GM12864 (cell line): ENCODE data around the gene ZNF678.
"Not testable (repeated sequence)": the region's sequence is repeated elsewhere in the genome, so short reads cannot be mapped to it uniquely, and the experiment has no call there.

Experiments used
- DNase-seq: peaks from one replicate; pipeline ENCODE4 v3.0.0-alpha.2; 2011; ENCODE audit warnings: low read depth
- H3K4me3 ChIP-seq: 2 replicates; pipeline ENCODE4 v1.5.1; 2011; ENCODE audit warnings: mild to moderate bottlenecking, low read depth, low read length, control low read depth
- TF ChIP-seq, protein P1 (sequence below): IDR thresholded peaks from 2 replicates; pipeline ENCODE4 v1.5.1; 2011; ENCODE audit warnings: low read depth, mild to moderate bottlenecking, moderate library complexity, low read length, control low read depth, inconsistent platforms; ENCODE audit errors: missing control alignments

ZNF678 gene

DNA sequence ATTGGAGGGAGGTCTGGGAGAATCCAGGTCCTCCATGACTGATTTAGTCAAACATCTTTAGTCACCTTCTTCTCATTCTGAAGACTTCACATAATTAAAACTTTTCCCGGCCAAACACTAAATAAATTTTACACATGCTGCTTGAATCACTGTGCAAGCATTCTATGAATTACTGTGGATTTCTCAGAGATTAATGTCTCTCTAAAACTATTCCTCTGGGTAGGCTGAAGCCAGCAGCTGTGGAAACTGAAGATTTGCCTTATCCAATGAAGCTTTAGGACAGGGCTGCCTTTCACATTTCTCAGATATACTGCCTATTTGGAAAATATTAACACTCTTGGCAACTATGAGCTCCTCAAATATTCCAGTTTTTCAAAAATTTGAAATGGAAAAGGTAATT is 110.1 kb downstream of the ZNF678 start:
- TF ChIP-seq, protein P1, sequence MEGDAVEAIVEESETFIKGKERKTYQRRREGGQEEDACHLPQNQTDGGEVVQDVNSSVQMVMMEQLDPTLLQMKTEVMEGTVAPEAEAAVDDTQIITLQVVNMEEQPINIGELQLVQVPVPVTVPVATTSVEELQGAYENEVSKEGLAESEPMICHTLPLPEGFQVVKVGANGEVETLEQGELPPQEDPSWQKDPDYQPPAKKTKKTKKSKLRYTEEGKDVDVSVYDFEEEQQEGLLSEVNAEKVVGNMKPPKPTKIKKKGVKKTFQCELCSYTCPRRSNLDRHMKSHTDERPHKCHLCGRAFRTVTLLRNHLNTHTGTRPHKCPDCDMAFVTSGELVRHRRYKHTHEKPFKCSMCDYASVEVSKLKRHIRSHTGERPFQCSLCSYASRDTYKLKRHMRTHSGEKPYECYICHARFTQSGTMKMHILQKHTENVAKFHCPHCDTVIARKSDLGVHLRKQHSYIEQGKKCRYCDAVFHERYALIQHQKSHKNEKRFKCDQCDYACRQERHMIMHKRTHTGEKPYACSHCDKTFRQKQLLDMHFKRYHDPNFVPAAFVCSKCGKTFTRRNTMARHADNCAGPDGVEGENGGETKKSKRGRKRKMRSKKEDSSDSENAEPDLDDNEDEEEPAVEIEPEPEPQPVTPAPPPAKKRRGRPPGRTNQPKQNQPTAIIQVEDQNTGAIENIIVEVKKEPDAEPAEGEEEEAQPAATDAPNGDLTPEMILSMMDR, result no peak
- no peak overlapping the region for H3K4me3 ChIP-seq
- no peak for DNase-seq

DNA sequence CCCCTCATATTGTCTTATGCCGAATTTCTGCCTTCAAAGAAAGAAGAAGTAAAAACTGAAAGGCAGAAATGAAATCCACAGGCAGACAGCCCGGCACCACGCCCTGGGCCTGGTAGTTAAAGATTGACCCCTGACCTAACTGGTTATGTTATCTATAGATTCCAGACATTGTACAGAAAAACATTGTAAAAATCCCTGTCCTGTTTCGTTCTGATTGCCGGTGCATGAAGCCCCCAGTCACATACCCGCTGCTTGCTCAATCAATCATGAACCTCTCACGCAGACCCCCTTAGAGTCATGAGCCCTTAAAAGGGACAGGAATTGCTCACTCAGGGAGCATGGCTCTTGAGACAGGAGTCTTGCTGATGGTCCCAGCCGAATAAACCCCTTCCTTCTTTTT is 122.5 kb downstream of the ZNF678 start:
- TF ChIP-seq, protein P1, result no peak
- DNase-seq, result no peak
- no peak overlapping the region for H3K4me3 ChIP-seq

DNA sequence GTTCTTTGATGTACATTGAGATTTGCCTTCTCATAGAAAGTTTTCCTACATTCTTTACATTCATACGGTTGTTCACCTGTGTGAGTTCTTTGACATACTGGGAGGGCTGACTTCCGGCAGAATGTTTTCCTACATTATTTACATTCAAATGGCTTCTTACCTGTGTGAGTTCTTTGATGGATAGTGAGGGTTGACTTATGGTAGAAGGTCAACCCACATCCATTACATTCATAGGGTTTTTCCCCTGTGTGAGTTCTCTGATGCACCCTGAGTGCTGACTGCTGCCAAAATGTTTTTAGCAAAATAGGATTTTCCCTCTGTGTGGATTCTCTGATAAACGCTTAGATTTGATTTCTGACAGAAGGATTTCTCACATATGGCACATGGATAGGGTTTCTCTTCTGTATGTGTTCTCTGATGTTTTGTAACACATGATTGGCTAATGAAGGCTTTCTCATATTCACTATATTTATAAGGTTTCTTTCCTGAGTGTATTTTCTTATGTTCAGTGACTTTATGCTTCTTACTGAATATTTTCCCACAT is 134.0 kb downstream of the ZNF678 start:
- TF ChIP-seq, protein P1, result no peak
- no peak for DNase-seq

DNA sequence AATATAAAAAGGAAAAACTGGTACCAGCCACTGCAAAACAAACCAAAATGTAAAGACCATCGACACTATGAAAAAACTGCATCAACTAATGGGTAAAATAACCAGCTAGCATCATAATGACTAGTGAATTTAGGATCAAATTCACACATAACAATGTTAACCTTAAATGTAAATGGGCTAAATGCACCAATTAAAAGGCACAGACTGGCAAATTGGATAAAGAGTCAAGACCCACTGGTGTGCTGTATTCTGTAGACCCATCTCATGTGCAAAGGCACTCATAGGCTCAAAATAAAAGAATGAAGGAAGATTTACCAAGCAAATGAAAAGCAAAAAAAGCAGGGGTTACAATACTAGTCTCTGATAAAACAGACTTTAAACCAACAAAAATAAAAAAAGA is 138.3 kb downstream of the ZNF678 start:
- not testable (repeated sequence) for H3K4me3 ChIP-seq

More for the DNA sequence above, 134.0 kb downstream of the ZNF678 start:
- H3K4me3 ChIP-seq, result no peak overlapping the region

DNA sequence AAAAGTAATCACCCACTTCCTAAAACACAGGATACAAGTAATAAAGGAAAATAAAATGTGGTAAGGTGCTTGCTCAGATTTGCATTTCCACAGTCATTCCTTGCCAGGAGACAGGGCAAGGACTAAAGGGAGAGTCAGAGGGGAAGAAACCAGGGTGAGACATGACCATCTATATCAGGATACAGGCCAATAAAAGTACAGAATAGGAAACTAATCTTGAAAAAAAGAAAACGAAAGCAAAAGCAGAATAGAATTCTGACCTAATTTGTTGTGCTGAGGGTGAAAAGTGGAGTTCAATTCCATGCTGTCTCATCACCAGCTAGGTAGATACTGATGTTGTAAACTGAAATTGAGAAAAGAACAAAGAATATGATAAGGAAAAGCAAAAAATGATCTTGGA is 144.5 kb downstream of the ZNF678 start:
- DNase-seq, result no peak
- no peak overlapping the region for H3K4me3 ChIP-seq
- TF ChIP-seq, protein P1, result no peak

More for the DNA sequence above, 138.3 kb downstream of the ZNF678 start:
- not testable (repeated sequence) for DNase-seq

DNA sequence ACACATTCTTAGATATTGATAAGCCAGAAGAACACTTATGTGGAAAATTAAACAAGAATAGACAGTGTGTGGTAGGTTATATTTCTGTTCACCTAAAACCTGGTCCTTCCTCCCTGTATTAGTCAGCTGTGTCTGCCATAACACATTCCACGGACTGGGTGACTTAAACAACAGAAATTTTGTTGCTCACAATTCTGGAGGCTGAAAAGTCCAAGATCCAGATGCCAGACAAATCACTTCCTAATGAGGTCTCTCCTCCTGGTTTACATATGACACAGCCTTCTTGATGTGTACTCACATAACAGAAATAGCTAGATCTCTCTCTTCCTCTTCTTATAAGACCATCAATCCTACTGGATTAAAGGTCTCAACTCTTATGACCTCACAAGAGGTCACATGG is 146.1 kb downstream of the ZNF678 start:
- TF ChIP-seq, protein P1, result no peak
- no peak overlapping the region for H3K4me3 ChIP-seq
- DNase-seq, result no peak

DNA sequence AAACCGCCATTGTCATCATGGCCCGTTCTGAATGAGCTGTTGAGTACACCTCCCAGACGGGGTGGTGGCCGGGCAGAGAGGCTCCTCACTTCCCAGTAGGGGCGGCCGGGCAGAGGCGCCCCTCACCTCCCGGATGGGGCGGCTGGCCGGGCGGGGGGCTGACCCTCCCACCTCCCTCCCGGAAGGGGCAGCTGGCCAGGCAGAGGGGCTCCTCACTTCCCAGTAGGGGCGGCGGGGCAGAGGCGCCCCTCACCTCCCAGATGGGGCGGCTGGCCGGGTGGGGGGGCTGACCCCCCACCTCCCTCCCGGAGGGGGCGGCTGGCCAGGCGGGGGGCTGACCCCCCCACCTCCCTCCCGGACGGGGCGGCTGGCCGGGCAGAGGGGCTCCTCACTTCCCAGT is 147.1 kb downstream of the ZNF678 start:
- not testable (repeated sequence) for DNase-seq, H3K4me3 ChIP-seq

DNA sequence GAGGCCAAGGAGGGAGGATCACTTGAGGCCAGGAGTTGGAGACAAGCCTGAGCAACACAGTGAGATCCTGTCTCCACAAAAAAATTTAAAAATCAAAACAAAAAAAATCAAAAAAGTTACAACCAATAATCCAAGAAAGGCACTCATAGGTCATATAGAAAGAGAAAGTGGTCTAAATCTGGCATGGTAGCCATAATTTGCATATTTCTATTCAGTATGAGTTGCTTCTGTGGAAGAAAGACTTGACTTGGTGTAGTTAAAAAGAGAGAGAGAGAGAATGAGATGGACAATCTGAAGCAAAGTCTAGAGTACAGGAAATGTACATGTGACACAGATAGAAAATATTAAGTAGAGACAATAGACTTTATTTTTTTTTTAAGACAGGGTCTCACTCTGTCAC is 149.3 kb downstream of the ZNF678 start:
- no peak overlapping the region for H3K4me3 ChIP-seq
- no peak for DNase-seq
- TF ChIP-seq, protein P1, result no peak
